GM19455 (cell line): Measurements from ENCODE around the gene TXLNB.

Experiments
- ATAC-seq: cut with Tn5 transposase; IDR thresholded peaks from one replicate; pipeline ENCODE4 v1.9.1; 2021; ENCODE audit not compliant: unreplicated experiment

The TXLNB gene

GRCh38 chr6:139275279-139276055 lies 16.3 kb downstream of the TXLNB start:
- no peak for ATAC-seq

GRCh38 chr6:139271056-139271455 lies 20.7 kb downstream of the TXLNB start:
- ATAC-seq = peak; percentile 79

DNA sequence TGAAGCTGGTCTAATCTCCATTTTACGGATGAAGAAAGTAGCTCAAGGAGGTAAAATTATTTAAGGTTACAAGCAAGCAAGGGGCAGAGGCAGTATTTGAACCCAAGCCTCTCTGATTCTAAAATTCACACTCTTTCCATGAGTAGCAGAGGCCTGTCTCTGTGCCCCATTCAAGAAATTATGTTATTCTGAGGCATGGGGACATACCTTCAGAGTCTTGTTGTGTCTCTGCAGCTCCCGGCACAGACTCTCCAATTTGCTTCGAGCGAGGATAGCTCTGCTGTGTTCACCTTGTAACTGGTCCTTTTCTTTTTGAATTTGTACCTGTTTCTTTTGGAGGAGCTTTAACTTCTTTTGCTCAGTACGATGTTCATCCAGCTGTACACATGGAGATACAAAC lies 21.5 kb downstream of the TXLNB start:
- ATAC-seq = no peak

GRCh38 chr6:139265512-139266190 lies 26.1 kb downstream of the TXLNB start:
- no peak for ATAC-seq

- peak; percentile 92 for ATAC-seq
Observed at GRCh38 chr6:139262519-139263300, 29.1 kb downstream of the TXLNB start.

DNA sequence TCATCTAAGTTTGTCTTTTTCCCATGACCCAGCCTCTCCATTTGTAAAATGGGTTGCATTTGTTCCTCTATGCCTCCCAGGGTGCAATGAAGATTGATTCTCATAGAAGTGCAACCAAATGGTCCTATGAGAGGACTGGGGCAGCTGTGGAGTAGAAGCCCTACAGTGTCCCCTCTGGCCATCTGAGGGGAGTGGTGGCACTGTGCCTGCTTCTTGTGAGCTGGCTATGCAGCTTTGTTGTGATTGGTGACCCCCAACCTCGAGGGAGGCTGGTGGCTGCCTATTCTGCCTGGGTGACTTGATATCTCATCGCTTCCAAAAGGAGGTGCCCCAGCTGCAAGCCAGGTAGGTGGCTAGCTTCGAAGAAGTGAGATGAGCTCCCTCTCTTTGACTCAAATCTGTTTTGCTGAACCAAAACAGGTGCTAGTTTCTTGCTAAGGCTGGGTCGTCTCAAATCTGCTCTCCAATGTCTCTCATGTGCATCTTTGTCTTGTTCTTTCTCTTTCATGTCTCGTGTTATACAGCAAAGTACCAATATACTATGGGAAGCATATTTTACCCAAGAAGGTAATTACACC lies 33.9 kb downstream of the TXLNB start:
- no peak for ATAC-seq

GRCh38 chr6:139257291-139257690 lies 34.5 kb downstream of the TXLNB start:
- ATAC-seq = no peak

- ATAC-seq = no peak
Observed at GRCh38 chr6:139256087-139256486, 35.7 kb downstream of the TXLNB start.

DNA sequence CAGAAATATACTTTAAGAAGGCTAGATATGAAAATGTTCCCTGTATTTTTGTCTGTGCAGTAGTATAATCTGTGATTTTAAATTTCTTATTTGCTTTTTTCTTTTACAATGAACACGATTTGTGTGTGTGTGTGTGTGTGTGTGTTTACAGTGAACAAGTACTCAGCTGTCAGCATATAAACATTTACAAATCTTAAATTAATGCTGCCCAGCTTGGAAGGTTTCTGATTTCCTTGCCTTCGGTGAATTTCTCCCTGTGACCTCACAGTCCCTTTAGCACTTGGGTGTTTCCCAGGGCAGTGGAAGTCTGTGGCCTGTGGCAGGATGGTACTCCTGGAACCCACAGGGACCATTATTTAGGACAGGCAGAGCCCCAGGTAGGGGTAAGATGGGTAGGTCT lies 37.6 kb downstream of the TXLNB start:
- no peak for ATAC-seq

DNA sequence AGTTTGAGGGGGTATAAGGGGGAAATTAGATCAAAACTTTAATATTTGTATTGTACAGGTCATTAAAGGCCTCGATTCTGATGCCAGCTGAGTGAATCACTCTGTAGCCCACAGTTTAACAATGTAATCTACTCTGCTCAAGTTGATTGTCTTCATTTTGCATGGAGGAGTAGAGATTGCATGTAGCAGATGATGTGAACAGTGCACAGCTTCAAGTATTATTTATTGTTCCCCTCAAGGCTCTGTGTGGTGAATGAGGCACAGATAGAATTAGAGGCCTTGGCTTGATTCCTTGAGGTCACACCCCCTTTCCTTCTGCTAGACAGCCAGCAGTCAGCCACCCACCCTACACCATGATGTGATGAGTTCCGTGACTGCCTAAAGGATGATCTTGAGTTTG lies 38.1 kb downstream of the TXLNB start:
- no peak for ATAC-seq

DNA sequence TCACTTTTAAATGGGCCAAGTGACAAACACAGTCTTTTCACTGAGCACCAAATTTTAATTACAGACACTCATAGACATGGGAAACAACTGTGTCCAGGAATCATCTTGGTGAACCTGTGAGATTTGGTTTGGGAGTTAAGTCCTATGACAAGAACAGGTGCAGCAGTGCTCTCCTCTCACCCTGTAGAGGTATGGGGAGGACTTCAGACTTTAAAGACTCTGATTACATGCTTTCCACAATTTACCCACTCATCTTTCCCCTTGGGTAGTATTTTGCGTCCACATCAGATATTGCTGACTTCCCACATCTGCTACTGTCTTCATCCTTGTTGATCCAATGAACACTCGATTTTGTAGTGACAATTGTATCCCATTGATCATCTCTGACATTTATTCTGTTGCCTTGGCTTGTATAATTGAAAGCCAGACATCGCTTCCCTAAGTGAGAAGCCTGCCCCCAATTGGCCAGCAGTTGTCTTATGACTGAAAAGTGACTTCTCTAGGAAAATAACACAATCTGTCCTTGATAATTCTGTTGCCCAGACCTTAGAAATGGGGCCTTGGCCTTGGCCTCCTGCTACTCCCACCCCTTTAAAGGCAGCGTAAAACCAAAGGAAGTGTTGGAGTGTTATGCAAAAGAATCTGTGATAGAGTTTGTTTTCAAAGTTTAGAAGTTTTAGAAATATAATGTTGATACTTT lies 40.0 kb downstream of the TXLNB start:
- no peak for ATAC-seq

- ATAC-seq = peak; percentile 64
Observed at GRCh38 chr6:139251045-139251690, 40.6 kb downstream of the TXLNB start.

DNA sequence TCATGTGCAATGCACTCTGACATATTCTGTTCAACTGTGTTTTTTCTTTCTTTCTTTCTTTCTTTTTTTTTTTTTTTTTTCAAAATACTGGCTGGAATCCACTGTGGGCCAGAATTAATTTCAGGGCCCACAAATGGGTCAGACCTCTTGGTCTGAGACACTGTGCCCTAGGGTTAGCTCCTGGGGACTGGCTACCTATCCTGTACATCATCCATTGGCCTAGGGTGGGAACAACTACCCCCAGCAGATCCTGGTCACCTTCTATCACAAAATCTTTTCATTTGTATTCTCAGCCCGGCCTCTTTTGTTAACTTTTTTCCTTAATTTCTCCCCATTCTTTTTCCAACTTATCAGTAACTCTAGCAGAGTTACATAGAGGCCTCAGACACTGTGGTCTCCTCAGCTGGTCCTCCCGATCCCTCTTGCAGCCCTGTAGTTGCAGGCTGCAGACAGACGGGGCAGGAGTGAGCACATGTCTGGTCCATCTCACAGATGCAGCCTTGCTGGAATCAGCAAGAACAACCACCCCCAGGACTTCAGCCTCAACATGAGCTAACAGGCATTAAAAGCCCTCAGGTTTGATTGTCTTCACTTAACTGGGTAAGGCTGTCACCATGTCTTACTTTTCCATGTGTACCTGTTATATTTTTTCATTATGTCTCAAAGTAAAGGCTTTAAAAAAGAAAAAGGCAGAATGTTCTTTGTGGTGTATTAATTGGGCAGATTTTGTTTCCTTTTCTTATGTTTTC lies 41.3 kb downstream of the TXLNB start:
- ATAC-seq = peak; percentile 95

DNA sequence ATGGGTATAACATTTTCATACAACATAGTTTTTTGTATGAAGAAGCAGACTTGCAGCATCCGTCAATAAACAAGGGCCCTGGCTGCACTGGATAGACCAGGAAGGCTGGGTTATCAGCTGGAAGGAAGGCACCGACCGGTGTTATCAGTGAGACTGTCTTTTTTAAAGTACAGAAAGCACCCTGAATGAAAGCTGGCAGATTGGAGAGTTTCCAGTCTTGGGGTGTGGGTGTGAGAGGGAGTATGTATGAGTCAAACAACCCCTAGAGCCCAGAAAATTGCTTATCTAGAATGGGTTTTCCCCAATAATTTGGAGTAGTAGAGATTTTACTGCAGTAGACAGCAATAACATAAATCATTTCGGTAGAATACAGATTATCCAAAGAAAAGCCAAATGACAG lies 42.4 kb downstream of the TXLNB start:
- ATAC-seq = no peak

GRCh38 chr6:139248911-139249310 lies 42.9 kb downstream of the TXLNB start:
- ATAC-seq = no peak

DNA sequence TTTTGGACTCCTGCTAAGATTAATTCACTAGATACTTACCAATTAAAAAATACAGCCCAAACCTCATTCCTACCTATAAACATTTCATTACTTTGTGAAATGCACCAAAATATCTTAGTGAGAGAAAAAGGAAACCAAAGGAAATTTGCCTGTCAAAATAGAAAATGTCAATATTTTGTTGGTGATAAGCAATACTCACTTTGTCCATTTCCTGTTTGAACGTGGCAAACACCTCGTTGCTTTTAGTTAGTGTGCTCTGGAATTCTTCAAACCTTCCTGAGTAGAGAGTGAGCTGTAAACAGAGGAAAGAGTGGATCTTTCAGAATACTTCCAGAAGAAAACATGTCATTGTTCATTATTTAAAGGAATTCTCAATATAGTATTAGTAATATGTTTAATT lies 44.2 kb downstream of the TXLNB start:
- no peak for ATAC-seq

- ATAC-seq = no peak
Observed at GRCh38 chr6:139243536-139243935, 48.3 kb downstream of the TXLNB start.

DNA sequence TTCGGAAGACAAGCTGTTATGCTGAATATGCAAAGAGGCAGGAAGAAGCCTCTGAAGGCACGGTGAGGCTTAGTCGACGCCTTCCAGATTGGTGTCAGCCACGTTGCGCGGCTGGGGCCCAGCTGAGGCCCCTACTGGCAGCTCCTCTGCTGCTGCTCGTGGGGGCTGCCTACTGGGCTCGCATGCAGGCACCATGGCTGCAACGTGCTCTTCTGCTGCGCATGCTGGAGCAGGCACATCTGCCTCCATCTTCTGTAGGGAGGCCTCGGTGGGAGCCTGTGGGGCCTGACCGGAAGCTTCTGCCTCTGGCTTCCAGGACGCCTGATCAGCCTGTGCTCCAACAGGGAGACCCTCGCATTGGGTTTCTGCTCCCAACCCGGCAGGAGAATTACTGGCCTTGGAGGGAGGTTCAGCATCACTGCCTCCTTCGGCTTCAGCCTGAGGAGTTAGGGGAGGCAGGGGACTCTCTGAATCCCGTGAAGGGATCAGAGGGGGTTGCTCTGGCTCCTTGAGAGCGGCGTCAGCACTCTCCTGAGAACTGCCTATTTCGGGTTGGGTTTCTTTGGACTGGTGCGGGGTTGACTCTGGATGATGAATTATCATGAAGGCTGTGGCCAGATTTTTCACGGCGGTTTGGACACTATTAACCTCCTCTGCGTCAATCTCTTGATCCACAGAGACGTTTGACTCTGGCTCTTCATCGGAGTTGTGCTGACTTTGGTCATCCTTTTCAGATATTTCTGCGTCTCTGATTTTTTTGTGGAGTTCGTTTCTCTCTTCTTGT lies 49.1 kb downstream of the TXLNB start:
- no peak for ATAC-seq
